ENCODE results near the gene MBP.

- TF ChIP-seq CTCF (conservative IDR thresholded peaks at IDR 0.05; ENCODE audit: low read depth in 2 of 2) (no peak; a peak in 1 of 4 replicates), POLR2AphosphoS5 (IDR thresholded peaks at IDR 0.05; ENCODE audit: low read depth) (no peak), EZH2 (IDR thresholded peaks at IDR 0.05; ENCODE audit: low read depth, unreplicated experiment) (no peak), EZH2phosphoT487 (IDR thresholded peaks at IDR 0.05; ENCODE audit: unreplicated experiment) (no peak), NANOG (IDR thresholded peaks at IDR 0.05; ENCODE audit: borderline replicate concordance) (no peak), STAT1 (IDR thresholded peaks at IDR 0.05; ENCODE audit: unreplicated experiment) (no peak), ZNF331 (CRISPR knock-in tag; IDR thresholded peaks at IDR 0.05; ENCODE audit: low read depth) (no peak), CREB1 (CRISPR knock-in tag; IDR thresholded peaks at IDR 0.05; ENCODE audit: low read depth) (no peak), JUNB (IDR thresholded peaks at IDR 0.05; ENCODE audit: unreplicated experiment) (no peak), ZNF114 (CRISPR knock-in tag; IDR thresholded peaks at IDR 0.05) (no peak)
- TF ChIP-seq, protein P1, sequence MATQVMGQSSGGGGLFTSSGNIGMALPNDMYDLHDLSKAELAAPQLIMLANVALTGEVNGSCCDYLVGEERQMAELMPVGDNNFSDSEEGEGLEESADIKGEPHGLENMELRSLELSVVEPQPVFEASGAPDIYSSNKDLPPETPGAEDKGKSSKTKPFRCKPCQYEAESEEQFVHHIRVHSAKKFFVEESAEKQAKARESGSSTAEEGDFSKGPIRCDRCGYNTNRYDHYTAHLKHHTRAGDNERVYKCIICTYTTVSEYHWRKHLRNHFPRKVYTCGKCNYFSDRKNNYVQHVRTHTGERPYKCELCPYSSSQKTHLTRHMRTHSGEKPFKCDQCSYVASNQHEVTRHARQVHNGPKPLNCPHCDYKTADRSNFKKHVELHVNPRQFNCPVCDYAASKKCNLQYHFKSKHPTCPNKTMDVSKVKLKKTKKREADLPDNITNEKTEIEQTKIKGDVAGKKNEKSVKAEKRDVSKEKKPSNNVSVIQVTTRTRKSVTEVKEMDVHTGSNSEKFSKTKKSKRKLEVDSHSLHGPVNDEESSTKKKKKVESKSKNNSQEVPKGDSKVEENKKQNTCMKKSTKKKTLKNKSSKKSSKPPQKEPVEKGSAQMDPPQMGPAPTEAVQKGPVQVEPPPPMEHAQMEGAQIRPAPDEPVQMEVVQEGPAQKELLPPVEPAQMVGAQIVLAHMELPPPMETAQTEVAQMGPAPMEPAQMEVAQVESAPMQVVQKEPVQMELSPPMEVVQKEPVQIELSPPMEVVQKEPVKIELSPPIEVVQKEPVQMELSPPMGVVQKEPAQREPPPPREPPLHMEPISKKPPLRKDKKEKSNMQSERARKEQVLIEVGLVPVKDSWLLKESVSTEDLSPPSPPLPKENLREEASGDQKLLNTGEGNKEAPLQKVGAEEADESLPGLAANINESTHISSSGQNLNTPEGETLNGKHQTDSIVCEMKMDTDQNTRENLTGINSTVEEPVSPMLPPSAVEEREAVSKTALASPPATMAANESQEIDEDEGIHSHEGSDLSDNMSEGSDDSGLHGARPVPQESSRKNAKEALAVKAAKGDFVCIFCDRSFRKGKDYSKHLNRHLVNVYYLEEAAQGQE (IDR thresholded peaks at IDR 0.05; ENCODE audit: unreplicated experiment), result no peak
- TF ChIP-seq, protein P2, sequence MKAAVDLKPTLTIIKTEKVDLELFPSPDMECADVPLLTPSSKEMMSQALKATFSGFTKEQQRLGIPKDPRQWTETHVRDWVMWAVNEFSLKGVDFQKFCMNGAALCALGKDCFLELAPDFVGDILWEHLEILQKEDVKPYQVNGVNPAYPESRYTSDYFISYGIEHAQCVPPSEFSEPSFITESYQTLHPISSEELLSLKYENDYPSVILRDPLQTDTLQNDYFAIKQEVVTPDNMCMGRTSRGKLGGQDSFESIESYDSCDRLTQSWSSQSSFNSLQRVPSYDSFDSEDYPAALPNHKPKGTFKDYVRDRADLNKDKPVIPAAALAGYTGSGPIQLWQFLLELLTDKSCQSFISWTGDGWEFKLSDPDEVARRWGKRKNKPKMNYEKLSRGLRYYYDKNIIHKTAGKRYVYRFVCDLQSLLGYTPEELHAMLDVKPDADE (IDR thresholded peaks at IDR 0.05), result no peak
Measured at GRCh38 chr18:76956648-76957047, 175.9 kb downstream of the MBP start.

All from GM23338 (cell line).